ENCODE data around the gene IFNW1.

DNA sequence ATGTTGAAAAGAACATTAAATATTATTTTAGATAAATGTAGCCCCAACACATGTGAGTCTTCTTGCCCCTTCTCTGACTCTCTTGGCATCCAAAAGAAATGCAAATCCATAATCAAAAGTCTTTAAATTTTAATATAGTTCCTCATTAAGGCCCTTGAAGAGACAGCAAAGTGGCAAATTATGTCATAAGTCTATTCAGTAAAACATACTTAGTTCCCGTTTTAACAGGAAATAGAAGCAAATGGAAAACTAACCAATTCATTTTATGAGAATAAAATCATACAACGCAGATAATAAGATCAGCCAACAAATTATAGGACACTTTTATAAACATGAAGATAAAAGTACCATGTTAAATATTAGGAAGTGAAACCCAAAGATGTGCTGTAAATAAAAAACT, 43.8 kb downstream of the IFNW1 start:
- TF ChIP-seq GATA2 (IDR thresholded peaks at IDR 0.05; ENCODE audit: low read depth, low read length) (no peak), GATA3 (IDR thresholded peaks at IDR 0.05; ENCODE audit: low read depth, low read length) (no peak)

Measured in SH-SY5Y (cell line).